HG02623 (cell line): ENCODE results near the gene FAM90A26.
"Not testable (repeated sequence)": the region's sequence is repeated elsewhere in the genome, so short reads cannot be mapped to it uniquely, and the experiment has no call there.

Experiments
- ATAC-seq: cut with Tn5 transposase; IDR thresholded peaks from one replicate; pipeline ENCODE4 v1.9.1; 2021; ENCODE audit warnings: moderate library complexity; ENCODE audit not compliant: unreplicated experiment

FAM90A26 gene

DNA sequence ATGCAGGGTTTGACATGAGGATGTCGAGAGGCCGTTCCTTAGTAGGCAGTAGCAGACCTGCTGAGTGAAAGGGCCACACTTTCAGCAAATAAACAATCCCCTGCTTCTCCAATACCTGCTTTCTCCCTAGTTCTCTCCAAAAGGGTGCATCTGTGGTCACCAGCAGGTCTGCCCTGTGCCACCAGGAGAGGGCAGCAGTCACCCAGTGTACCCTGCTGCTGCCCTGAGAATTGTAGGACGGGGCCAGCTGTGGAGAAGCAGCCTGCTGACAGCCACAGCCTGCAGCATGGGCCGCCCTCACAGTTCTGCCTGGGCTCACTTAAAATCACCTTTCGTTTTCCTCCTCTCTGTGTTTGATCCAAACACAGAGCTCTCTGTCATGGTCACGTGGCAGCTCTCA lies 11.8 kb upstream of the FAM90A26 start:
- not testable (repeated sequence) for ATAC-seq

DNA sequence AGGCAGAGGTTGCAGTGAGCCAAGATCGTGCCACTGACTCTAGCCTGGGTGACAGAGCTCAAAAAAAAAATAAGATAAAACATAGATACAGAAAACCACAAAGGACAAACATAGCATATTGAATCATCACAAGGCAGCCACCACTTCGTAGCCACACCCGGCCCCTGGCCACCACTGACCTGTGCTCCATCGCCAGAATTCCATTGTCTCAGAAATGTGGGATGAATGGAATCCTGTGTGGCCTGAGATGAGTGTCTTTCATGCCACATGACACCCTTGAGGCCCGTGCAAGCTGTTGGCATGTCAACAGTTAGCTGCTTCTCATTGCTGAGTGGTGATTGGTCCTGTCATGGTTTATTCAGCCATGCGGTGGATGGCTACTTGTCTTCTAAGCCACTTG lies 10.2 kb upstream of the FAM90A26 start:
- not testable (repeated sequence) for ATAC-seq

- ATAC-seq: not testable (repeated sequence)
Measured at GRCh38 chr4:9165990-9166389, 4.2 kb upstream of the FAM90A26 start.

DNA sequence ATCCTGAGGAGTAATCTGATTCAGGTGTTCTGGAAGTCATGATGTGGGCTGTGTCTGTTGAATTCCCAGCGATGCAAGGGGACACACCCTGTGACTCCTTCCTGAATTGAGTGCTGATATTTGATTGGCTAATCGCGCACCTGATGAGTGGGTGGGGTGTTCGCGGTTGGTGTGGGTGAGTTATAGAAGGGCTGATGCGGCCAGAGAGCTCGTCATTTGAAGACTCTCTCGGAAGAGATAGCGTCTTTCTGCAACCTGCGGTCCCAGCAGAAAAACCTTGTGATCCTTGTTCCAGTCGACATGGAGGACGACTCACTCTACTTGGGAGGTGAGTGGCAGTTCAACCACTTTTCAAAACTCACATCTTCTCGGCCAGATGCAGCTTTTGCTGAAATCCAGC lies 40.1 kb downstream of the FAM90A26 start, which contains the start of gene USP17L10:
Gene USP17L10 (plus strand): TSS at position 301 of the 400 bp plus-strand sequence. CDS start 0 bp downstream, at position 301.
- not testable (repeated sequence) for ATAC-seq

GRCh38 chr4:9214701-9215100 lies 44.5 kb downstream of the FAM90A26 start:
- not testable (repeated sequence) for ATAC-seq

DNA sequence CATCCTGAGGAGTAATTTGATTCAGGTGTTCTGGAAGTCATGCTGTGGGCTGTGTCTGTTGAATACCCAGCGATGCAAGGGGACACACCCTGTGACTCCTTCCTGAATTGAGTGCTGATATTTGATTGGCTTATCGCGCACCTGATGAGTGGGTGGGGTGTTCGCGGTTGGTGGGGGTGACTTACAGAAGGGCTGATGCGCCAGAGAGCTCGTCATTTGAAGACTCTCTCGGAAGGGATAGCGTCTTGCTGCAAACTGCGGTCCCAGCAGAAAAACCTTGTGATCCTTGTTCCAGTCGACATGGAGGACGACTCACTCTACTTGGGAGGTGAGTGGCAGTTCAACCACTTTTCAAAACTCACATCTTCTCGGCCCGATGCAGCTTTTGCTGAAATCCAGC lies 44.9 kb downstream of the FAM90A26 start, which contains the start of gene USP17L11:
Gene USP17L11 (plus strand): TSS at position 301 of the 400 bp plus-strand sequence. CDS start 0 bp downstream, at position 301.
- not testable (repeated sequence) for ATAC-seq

DNA sequence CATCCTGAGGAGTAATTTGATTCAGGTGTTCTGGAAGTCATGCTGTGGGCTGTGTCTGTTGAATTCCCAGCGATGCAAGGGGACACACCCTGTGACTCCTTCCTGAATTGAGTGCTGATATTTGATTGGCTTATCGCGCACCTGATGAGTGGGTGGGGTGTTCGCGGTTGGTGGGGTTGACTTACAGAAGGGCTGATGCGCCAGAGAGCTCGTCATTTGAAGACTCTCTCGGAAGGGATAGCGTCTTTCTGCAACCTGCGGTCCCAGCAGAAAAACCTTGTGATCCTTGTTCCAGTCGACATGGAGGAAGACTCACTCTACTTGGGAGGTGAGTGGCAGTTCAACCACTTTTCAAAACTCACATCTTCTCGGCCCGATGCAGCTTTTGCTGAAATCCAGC lies 49.6 kb downstream of the FAM90A26 start, which contains the start of gene USP17L12:
Gene USP17L12 (plus strand): TSS at position 301 of the 400 bp plus-strand sequence. CDS start 0 bp downstream, at position 301.
- not testable (repeated sequence) for ATAC-seq

DNA sequence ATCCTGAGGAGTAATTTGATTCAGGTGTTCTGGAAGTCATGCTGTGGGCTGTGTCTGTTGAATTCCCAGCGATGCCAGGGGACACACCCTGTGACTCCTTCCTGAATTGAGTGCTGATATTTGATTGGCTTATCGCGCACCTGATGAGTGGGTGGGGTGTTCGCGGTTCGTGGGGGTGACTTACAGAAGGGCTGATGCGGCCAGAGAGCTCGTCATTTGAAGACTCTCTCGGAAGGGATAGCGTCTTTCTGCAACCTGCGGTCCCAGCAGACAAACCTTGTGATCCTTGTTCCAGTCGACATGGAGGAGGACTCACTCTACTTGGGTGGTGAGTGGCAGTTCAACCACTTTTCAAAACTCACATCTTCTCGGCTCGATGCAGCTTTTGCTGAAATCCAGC lies 54.4 kb downstream of the FAM90A26 start, which contains the start of gene USP17L13:
Gene USP17L13 (plus strand): TSS at position 301 of the 400 bp plus-strand sequence. CDS start 0 bp downstream, at position 301.
- not testable (repeated sequence) for ATAC-seq
